ENCODE results near the gene ZNF225.

- no peak for TF ChIP-seq CTCF (IDR thresholded peaks at IDR 0.05 in 4 of 5, conservative IDR thresholded peaks at IDR 0.05 in 1 of 5)
- no peak for TF ChIP-seq POLR2A (IDR thresholded peaks at IDR 0.05)
These were observed 38.3 kb downstream of the ZNF225 start for GRCh38 chr19:44151491-44151890.

All from gastrocnemius medialis (tissue), 4 donors.